Naive thymus-derived CD8-positive, alpha-beta T cell (primary cell): ENCODE data around the gene RARB. TPM values are rescaled to one million over a fixed set of nuclear protein-coding genes. Genes with fewer than 3 reads are reported as not detected.

Source experiments
- ATAC-seq, 2 donors: fragments of 150-1000 bp; cut with Tn5 transposase in 1 of 2; sonication (Bioruptor Pico), chemical (Tn5 transposase) in 1 of 2; 1 replicate in 1 of 2; 2 replicates in 1 of 2; pipeline ENCODE4 v1.10.0; 2021; ENCODE audit warnings: mild to moderate bottlenecking in 2 of 2, moderate library complexity in 2 of 2
- POLR2A ChIA-PET: fragments of 350-600 bp; sonication (Branson Sonifier 250); formaldehyde crosslinking; loops from one replicate; lab custom pipeline; 2021; ENCODE audit warnings: antibody characterized with exemption; lab: Charles Lee
- DNase-seq, 10 donors: peaks; one replicate each; pipeline versions ENCODE4 v3.0.0 to v3.0.0-alpha.2; 2020 to 2022
- H3K27ac Mint-ChIP-seq, 10 donors: one replicate each; pipeline ENCODE4 v1.8.0; 2020 to 2022; ENCODE audit warnings: mild to moderate bottlenecking in 10 of 10, mixed read lengths in 10 of 10, moderate library complexity in 4 of 10, inconsistent platforms in 1 of 10
- H3K27me3 Mint-ChIP-seq, 5 donors: one replicate each; pipeline ENCODE4 v1.8.0; 2021 to 2022; ENCODE audit warnings: mixed read lengths in 5 of 5
- H3K36me3 Mint-ChIP-seq, 3 donors: one replicate each; pipeline ENCODE4 v1.8.0; 2020 to 2022; ENCODE audit warnings: mixed read lengths in 3 of 3, mild to moderate bottlenecking in 2 of 3, inconsistent platforms in 1 of 3
- H3K4me1 Mint-ChIP-seq, 4 donors: one replicate each; pipeline ENCODE4 v1.8.0; 2021 to 2022; ENCODE audit warnings: mixed read lengths in 4 of 4
- H3K4me3 Mint-ChIP-seq, 10 donors: one replicate each; pipeline ENCODE4 v1.8.0; 2020 to 2022; ENCODE audit warnings: mild to moderate bottlenecking in 10 of 10, mixed read lengths in 10 of 10, moderate library complexity in 6 of 10, inconsistent platforms in 1 of 10
- H3K9me3 Mint-ChIP-seq, 9 donors: one replicate each; pipeline ENCODE4 v1.8.0; 2020 to 2022; ENCODE audit warnings: mixed read lengths in 9 of 9, mild to moderate bottlenecking in 3 of 9, inconsistent platforms in 1 of 9, moderate library complexity in 1 of 9
- polyA plus RNA-seq, 3 donors: library from polyadenylated mRNA; unstranded; fragments of 300-500 nt; fragmentation: Illumina TruSeq; gene quantifications; one replicate each; pipeline ENCODE4 v1.2.3, GENCODE V29; 2021
- total RNA-seq, 8 experiments: library from RNA in 2 of 8; stranded (reverse) in 2 of 8; gene quantifications; one replicate each; pipeline ENCODE4 v1.2.3 and lab custom pipeline; 2021 to 2026

RARB gene
- total and polyA plus RNA-seq, 5 experiments from 2014 or later: 0.09 TPM; not detected in 4

DNA sequence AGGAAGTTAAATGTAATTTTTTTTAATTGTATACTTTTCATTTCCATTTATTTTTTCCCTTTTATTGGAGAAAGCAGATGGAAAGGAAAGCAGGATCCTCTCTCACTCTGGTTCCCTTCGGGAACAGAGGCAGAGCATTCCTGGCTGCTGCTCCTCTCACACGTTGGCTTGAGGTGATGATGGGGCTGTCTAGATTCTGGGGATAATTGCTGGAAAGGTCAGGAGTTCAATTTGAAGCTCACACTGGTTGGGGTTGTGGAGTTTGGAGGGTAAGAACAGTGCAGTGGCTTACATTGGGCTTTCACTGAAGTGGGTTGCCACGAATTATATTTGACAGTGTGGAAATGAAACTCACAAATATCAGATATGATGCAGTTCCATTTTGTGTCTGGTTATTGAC, 57.6 kb downstream of the RARB start:
- Mint-ChIP-seq H3K9me3 (peaks cover 0 to 6% (median 0%) of the 10 kb centered on the region in 9 donors), H3K4me1 (no peaks in the 10 kb centered on the region), H3K27ac (no peak overlapping the region), H3K36me3 (no peaks in the 10 kb centered on the region), H3K27me3 (peaks cover 0 to 10% (median 4%) of the 10 kb centered on the region in 5 donors), H3K4me3 (no peak overlapping the region)
- ATAC-seq: no peak
- DNase-seq: no peak
- POLR2A ChIA-PET: no interaction called here

DNA sequence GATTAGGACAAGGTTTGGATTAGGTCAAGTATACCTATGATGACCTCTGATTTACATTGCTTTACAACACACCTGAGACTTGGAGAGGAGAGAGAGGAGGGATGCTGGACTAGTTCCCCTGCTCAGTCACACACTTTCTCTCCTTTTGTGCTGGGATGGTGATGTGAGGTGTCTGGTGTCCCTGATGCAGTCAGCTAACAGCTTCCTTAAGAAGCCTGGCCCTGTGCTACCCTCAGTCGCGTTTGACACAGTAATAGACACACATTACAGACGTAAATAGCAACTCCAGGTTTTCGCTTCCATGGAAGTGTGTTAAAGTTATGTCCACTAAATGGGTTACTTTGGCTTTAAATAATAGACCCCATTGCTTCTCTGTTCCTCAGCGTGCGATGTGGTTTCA, 58.9 kb downstream of the RARB start:
- POLR2A ChIA-PET: no interaction called here

DNA sequence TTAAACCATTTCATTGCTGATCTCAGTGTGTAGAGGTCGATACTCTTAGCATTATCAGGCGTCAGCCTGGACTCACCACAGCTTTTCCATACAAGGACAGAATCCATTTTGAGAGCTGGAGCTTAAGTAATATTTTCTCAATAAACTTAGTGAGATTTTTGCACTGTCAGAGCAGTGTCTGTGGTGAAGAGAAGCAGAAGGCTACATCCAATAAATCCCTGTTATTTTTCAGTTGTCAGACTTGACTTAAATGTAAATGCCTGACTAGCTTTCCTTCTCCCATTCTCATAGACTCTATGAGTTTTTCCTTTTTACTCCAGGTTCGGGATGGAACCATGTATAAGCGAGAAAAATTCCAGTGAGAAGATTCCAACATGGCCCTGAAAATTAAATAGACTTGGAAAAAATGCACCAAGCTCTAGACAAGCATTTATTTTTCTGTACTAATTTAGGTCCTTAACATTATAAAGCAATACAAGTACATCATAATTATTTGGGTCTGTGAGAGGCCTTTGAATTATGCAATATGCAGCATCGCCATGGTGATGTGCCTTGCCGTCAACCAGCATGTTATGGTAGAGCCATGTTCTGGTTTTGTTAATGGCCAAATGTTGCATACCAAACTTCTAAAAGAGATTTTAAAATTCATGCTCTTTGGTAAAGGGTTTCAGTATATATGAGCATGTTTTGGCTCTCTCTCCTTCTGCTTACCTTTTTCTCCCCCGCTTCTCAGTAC, 62.0 kb downstream of the RARB start:
- POLR2A ChIA-PET: no interaction called here
- H3K36me3 Mint-ChIP-seq: peaks cover 0 to 29% (median 2%) of the 10 kb centered on the region in 3 donors
- no peak overlapping the region for H3K4me3 Mint-ChIP-seq
- H3K27ac Mint-ChIP-seq: no peak overlapping the region
- H3K27me3 Mint-ChIP-seq: peaks cover 0 to 13% (median 0%) of the 10 kb centered on the region in 5 donors
- DNase-seq (no peak), ATAC-seq (no peak)
- H3K4me1 Mint-ChIP-seq: no peaks in the 10 kb centered on the region
- peaks cover 7 to 40% (median 25%) of the 10 kb centered on the region in 9 donors for H3K9me3 Mint-ChIP-seq

More for the DNA sequence above, 58.9 kb downstream of the RARB start:
- H3K27me3 Mint-ChIP-seq: peaks cover 0 to 7% (median 4%) of the 10 kb centered on the region in 5 donors
- no peaks in the 10 kb centered on the region for H3K4me1 Mint-ChIP-seq
- H3K4me3 Mint-ChIP-seq: no peak overlapping the region
- H3K9me3 Mint-ChIP-seq: peaks cover 0 to 11% (median 0%) of the 10 kb centered on the region in 9 donors
- no peak for ATAC-seq
- H3K27ac Mint-ChIP-seq: no peak overlapping the region
- no peak for DNase-seq
- H3K36me3 Mint-ChIP-seq: peaks cover 0 to under 1% (median 0%) of the 10 kb centered on the region in 3 donors

- no peak for DNase-seq
- Mint-ChIP-seq H3K27me3 (peaks cover 0 to 14% (median 0%) of the 10 kb centered on the region in 5 donors), H3K4me3 (no peak overlapping the region), H3K27ac (no peak overlapping the region), H3K36me3 (peaks cover 0 to 44% (median 2%) of the 10 kb centered on the region in 3 donors), H3K4me1 (no peaks in the 10 kb centered on the region), H3K9me3 (peaks cover 16 to 64% (median 34%) of the 10 kb centered on the region in 9 donors)
- ATAC-seq: no peak
- POLR2A ChIA-PET: no interaction called here
Measured at GRCh38 chr3:25493246-25493645, 65.2 kb downstream of the RARB start.

DNA sequence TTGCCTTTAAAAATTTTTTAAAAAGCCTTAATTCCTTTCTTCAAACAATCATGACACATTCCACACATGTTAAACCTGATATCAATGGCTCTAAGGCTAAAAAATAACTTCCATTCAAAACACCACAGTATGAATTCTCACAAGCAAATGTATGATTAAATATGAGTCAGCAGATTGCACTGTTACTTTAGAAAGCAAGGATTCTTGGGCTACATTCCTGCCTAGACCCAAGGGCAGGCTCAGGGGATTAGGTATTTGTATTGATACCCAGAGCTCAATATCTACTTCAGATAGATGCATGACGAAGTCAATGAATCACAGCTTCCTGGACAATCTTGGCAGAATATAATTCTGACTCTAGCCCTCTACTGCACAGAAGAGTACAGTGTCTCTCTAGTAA, 65.7 kb downstream of the RARB start:
- DNase-seq (no peak), ATAC-seq (no peak)
- Mint-ChIP-seq H3K36me3 (peaks cover 0 to 44% (median 2%) of the 10 kb centered on the region in 3 donors), H3K27ac (no peak overlapping the region), H3K4me1 (no peaks in the 10 kb centered on the region), H3K27me3 (peaks cover 0 to 11% (median 0%) of the 10 kb centered on the region in 5 donors), H3K9me3 (peaks cover 16 to 64% (median 34%) of the 10 kb centered on the region in 9 donors), H3K4me3 (peak overlapping the region in 1 of 10 donors; percentile 3)
- POLR2A ChIA-PET: no interaction called here

- peaks cover 16 to 64% (median 34%) of the 10 kb centered on the region in 9 donors for H3K9me3 Mint-ChIP-seq
- no peak for DNase-seq
- peaks cover 0 to 44% (median 2%) of the 10 kb centered on the region in 3 donors for H3K36me3 Mint-ChIP-seq
- no peak overlapping the region for H3K27ac Mint-ChIP-seq
- no peak overlapping the region for H3K4me3 Mint-ChIP-seq
- H3K27me3 Mint-ChIP-seq: peaks cover 0 to 11% (median 0%) of the 10 kb centered on the region in 5 donors
- POLR2A ChIA-PET: no interaction called here
- ATAC-seq: no peak
- H3K4me1 Mint-ChIP-seq: no peaks in the 10 kb centered on the region
Measured at GRCh38 chr3:25495304-25495703, 67.2 kb downstream of the RARB start.

DNA sequence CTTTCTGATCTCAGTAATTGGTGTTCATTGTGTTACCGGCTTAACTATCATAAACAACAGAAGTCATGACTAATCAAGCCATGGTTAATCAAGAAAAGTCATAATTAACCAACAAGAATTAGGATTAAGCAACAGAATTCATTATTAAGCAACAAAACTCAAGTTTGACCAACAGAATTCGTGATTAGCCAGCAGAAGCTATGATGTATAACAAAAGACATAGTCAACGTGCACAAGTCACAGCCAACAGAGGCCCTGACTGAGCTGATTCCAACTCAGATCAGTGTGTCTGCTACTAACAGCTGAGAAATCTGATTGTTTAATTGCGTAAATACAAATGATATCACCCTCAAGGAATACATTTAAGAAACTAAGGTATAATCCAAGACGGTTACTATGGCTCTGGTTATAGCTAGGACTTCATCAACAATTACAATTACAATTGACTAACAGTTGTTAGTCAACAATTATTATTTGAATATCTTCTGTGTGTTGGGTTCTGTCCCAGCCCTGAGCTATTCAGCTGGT, 67.7 kb downstream of the RARB start:
- no peak for DNase-seq
- Mint-ChIP-seq H3K9me3 (peaks cover 16 to 64% (median 34%) of the 10 kb centered on the region in 9 donors), H3K36me3 (peaks cover 0 to 44% (median 2%) of the 10 kb centered on the region in 3 donors), H3K27me3 (peaks cover 0 to 11% (median 0%) of the 10 kb centered on the region in 5 donors), H3K27ac (no peak overlapping the region), H3K4me1 (no peaks in the 10 kb centered on the region), H3K4me3 (no peak overlapping the region)
- ATAC-seq: no peak
- POLR2A ChIA-PET: no interaction called here

DNA sequence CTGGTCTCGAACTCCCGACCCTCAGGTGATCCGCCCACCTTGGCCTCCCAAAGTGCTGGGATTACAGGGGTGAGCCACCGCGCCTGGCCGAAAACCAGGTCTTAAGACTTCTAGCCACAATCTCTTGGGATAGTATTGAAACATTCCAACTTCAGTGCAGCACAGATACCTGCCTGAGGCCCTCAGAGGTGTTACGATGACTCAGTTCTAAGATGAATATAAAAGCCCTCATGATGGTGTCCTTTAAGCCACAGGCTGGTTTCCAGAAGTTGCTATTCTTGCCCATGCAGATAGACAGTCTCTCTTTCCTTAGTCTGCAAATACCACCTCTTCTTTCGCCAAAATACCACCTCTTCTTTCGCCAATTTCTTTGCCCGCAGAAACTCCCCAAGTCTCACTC, 69.0 kb downstream of the RARB start:
- Mint-ChIP-seq H3K27me3 (peaks cover 0 to 18% (median 3%) of the 10 kb centered on the region in 5 donors), H3K36me3 (peaks cover 0 to 42% (median 2%) of the 10 kb centered on the region in 3 donors), H3K27ac (no peak overlapping the region), H3K4me1 (no peaks in the 10 kb centered on the region), H3K9me3 (peaks cover 14 to 53% (median 33%) of the 10 kb centered on the region in 9 donors), H3K4me3 (no peak overlapping the region)
- ATAC-seq: no peak
- POLR2A ChIA-PET: no interaction called here
- DNase-seq: no peak

DNA sequence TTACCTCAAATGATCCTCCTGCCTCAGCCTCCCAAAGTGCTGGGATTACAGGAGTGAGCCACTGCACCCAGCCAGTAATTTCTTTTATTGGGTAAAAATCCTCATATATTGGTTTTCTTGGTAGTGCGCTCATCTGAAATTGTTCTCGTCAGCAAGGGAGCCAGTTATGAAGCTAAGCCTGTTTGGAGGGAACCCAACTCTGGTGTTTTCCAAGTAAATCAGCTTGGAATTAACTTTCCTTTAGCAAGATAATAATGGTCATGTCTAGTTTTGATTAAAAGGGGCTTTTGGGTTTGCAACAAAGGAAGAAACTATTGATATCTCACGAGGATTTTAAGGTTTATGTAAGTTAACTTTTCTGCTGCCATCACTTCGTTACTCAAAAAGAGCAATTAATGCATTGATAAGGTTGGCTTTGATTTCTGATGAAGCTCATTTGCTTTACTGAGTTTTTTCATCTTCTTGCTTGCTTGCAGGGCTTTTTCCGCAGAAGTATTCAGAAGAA, 72.7 kb downstream of the RARB start:
- no peak overlapping the region for H3K4me3 Mint-ChIP-seq

GRCh38 chr3:25502233-25502632, 74.2 kb downstream of the RARB start:
- Mint-ChIP-seq H3K4me3 (no peak overlapping the region), H3K4me1 (no peaks in the 10 kb centered on the region), H3K27ac (no peak overlapping the region), H3K9me3 (peaks cover 0 to 9% (median 5%) of the 10 kb centered on the region in 9 donors), H3K27me3 (peaks cover 2 to 30% (median 6%) of the 10 kb centered on the region in 5 donors), H3K36me3 (peaks cover 0 to 6% (median 0%) of the 10 kb centered on the region in 3 donors)
- POLR2A ChIA-PET: no interaction called here
- ATAC-seq (no peak), DNase-seq (no peak)

More for the DNA sequence above, 72.7 kb downstream of the RARB start:
- H3K27me3 Mint-ChIP-seq: peaks cover 2 to 30% (median 6%) of the 10 kb centered on the region in 5 donors
- peaks cover 0 to 8% (median 0%) of the 10 kb centered on the region in 3 donors for H3K36me3 Mint-ChIP-seq
- H3K27ac Mint-ChIP-seq: no peak overlapping the region
- DNase-seq: no peak
- H3K4me1 Mint-ChIP-seq: no peaks in the 10 kb centered on the region
- no peak for ATAC-seq
- H3K9me3 Mint-ChIP-seq: peaks cover 0 to 17% (median 8%) of the 10 kb centered on the region in 9 donors
- POLR2A ChIA-PET: no interaction called here

DNA sequence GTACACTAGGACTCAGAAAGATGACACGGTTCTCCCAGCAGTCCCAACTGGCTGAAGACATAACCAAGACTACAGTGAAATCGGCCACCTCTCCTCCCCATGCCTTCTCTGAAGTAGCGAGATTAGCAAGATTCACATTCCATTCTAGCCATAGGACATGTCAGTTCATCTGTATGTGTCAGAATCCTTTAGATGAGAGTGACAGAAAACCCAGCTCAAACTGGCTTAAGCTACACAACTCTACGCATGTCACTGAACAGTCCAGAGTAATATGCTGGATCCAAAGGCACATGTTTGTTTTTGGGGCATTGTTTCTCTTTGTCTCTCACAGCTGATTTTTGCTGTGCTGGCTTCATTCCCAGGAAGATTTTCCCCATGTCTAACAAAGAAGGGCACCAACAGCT, 75.8 kb downstream of the RARB start:
- Mint-ChIP-seq H3K27ac (no peak overlapping the region), H3K9me3 (no peaks in the 10 kb centered on the region), H3K4me3 (no peak overlapping the region), H3K27me3 (peaks cover 2 to 24% (median 6%) of the 10 kb centered on the region in 5 donors), H3K36me3 (no peaks in the 10 kb centered on the region), H3K4me1 (no peaks in the 10 kb centered on the region)
- DNase-seq: no peak
- ATAC-seq: no peak
- POLR2A ChIA-PET: no interaction called here

- Mint-ChIP-seq H3K9me3 (no peaks in the 10 kb centered on the region), H3K36me3 (no peaks in the 10 kb centered on the region), H3K27ac (no peak overlapping the region), H3K27me3 (peaks cover 5 to 24% (median 9%) of the 10 kb centered on the region in 5 donors), H3K4me3 (no peak overlapping the region), H3K4me1 (no peaks in the 10 kb centered on the region)
- ATAC-seq: no peak
- POLR2A ChIA-PET: no interaction called here
- no peak for DNase-seq
Measured at GRCh38 chr3:25505581-25505980, 77.5 kb downstream of the RARB start.

GRCh38 chr3:25507811-25508210, 79.7 kb downstream of the RARB start:
- Mint-ChIP-seq H3K4me1 (no peaks in the 10 kb centered on the region), H3K9me3 (no peaks in the 10 kb centered on the region), H3K27me3 (peaks cover 3 to 17% (median 7%) of the 10 kb centered on the region in 5 donors), H3K4me3 (no peak overlapping the region), H3K27ac (no peak overlapping the region), H3K36me3 (no peaks in the 10 kb centered on the region)
- ATAC-seq (no peak), DNase-seq (no peak)
- POLR2A ChIA-PET: no interaction called here
